H4 (cell line): ENCODE data around the gene LOXL3. TPM values are rescaled to one million over a fixed set of nuclear protein-coding genes. Genes with fewer than 3 reads are reported as not detected.

Experiments used
- DNase-seq: peaks from one replicate; pipeline ENCODE4 v3.0.0-alpha.2; 2015; ENCODE audit warnings: low spot score
- total RNA-seq: library from RNA; depleted of rRNA; stranded (reverse); fragments of >200 nt; shearing (Covaris generic); gene quantifications from 2 replicates; pipeline ENCODE4 v1.2.3, GENCODE V29; 2014

Gene LOXL3
- total RNA-seq, 1 experiment from 2014 or later: 2.0 TPM

- peak; percentile 96 for DNase-seq
These were observed 46.4 kb downstream of the LOXL3 start, which contains the start of gene PCGF1 for GRCh38 chr2:74507145-74507925. Gene PCGF1, minus strand, starts transcription at chr2:74507695. Its CDS starts 27 bp downstream, at chr2:74507668.

- no peak for DNase-seq
These were observed 48.1 kb downstream of the LOXL3 start for GRCh38 chr2:74505448-74506246.

GRCh38 chr2:74504591-74504990 lies 49.2 kb downstream of the LOXL3 start:
- no peak for DNase-seq

- DNase-seq: no peak
These were observed 50.0 kb downstream of the LOXL3 start for GRCh38 chr2:74503506-74504475.

GRCh38 chr2:74502720-74503505 lies 50.8 kb downstream of the LOXL3 start:
- peak; percentile 60 for DNase-seq

- no peak for DNase-seq
These were observed 51.5 kb downstream of the LOXL3 start for GRCh38 chr2:74502147-74502719.

- DNase-seq: no peak
These were observed 52.2 kb downstream of the LOXL3 start for GRCh38 chr2:74501335-74502071.

- no peak for DNase-seq
These were observed 53.2 kb downstream of the LOXL3 start for GRCh38 chr2:74500578-74500946.

GRCh38 chr2:74499940-74500577 lies 53.7 kb downstream of the LOXL3 start:
- no peak for DNase-seq

- DNase-seq: no peak
These were observed 54.3 kb downstream of the LOXL3 start, which contains the start of gene LBX2 for GRCh38 chr2:74499267-74499939. Gene LBX2, minus strand, starts transcription at chr2:74499603. Its CDS starts 66 bp downstream, at chr2:74499537.

GRCh38 chr2:74498500-74499266 lies 55.1 kb downstream of the LOXL3 start:
- no peak for DNase-seq

GRCh38 chr2:74497777-74498499 lies 55.8 kb downstream of the LOXL3 start:
- no peak for DNase-seq

- DNase-seq: no peak
These were observed 56.6 kb downstream of the LOXL3 start for GRCh38 chr2:74496997-74497776.

GRCh38 chr2:74495440-74495839 lies 58.3 kb downstream of the LOXL3 start:
- no peak for DNase-seq

GRCh38 chr2:74493546-74493945 lies 60.2 kb downstream of the LOXL3 start:
- DNase-seq: no peak
